ENCODE results near the gene TSPAN32. TPM values are rescaled to one million over a fixed set of nuclear protein-coding genes. Genes with fewer than 3 reads are reported as not detected.

Gene TSPAN32
- polyA plus RNA-seq, 1 experiment: 0.14 TPM

DNA sequence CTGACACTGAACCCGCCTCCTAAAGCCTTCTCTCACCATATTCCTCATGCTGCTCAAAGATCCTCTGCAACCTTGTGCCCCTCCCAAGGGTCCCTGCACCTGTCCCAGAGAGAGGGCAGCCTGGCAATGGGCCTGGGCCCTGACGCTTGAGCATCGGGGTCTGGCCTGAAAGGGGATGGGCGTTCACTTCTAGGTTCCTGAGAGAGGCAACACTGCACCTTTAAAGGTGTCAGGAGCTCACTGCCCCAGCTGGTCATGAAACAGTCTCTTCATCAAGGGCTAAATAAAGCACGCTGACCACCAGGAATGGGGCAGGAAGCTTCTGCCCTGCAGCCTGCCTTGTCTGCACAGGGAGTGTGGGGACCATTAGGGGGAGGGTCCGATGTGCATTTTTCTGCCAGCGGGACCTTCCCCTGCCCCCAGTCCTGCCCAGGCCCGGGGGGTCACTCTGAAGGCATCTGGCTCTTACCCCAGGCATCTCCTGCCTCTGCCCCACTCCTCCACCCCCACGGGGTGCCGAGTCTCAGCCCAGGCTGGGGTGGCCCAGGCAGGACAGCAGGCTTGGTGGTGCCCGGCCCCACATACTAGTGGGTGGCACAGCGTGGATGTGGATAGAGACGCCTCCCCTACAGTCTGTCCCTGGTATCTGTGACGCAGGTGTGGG is 3.5 kb upstream of the TSPAN32 start:
- POLR2A ChIA-PET: no interaction called here
- no peak overlapping the region for H3K27ac ChIP-seq (ENCODE audit: low read depth, low read length)
- H3K9me3 ChIP-seq (ENCODE audit: control insufficient read depth, insufficient read depth, low read length): no peaks in the 10 kb centered on the region
- no peak for DNase-seq (ENCODE audit: low read depth, low spot score)
- peaks cover 21% of the 10 kb centered on the region for H3K27me3 ChIP-seq (ENCODE audit: control insufficient read depth, insufficient read depth, low read length)
- CTCF ChIA-PET: no interaction called here
- H3K4me3 ChIP-seq (ENCODE audit: low read depth, low read length): no peak overlapping the region
- TF ChIP-seq, protein P1, sequence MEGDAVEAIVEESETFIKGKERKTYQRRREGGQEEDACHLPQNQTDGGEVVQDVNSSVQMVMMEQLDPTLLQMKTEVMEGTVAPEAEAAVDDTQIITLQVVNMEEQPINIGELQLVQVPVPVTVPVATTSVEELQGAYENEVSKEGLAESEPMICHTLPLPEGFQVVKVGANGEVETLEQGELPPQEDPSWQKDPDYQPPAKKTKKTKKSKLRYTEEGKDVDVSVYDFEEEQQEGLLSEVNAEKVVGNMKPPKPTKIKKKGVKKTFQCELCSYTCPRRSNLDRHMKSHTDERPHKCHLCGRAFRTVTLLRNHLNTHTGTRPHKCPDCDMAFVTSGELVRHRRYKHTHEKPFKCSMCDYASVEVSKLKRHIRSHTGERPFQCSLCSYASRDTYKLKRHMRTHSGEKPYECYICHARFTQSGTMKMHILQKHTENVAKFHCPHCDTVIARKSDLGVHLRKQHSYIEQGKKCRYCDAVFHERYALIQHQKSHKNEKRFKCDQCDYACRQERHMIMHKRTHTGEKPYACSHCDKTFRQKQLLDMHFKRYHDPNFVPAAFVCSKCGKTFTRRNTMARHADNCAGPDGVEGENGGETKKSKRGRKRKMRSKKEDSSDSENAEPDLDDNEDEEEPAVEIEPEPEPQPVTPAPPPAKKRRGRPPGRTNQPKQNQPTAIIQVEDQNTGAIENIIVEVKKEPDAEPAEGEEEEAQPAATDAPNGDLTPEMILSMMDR (IDR thresholded peaks at IDR 0.05; ENCODE audit: low read depth, low read length): no peak

DNA sequence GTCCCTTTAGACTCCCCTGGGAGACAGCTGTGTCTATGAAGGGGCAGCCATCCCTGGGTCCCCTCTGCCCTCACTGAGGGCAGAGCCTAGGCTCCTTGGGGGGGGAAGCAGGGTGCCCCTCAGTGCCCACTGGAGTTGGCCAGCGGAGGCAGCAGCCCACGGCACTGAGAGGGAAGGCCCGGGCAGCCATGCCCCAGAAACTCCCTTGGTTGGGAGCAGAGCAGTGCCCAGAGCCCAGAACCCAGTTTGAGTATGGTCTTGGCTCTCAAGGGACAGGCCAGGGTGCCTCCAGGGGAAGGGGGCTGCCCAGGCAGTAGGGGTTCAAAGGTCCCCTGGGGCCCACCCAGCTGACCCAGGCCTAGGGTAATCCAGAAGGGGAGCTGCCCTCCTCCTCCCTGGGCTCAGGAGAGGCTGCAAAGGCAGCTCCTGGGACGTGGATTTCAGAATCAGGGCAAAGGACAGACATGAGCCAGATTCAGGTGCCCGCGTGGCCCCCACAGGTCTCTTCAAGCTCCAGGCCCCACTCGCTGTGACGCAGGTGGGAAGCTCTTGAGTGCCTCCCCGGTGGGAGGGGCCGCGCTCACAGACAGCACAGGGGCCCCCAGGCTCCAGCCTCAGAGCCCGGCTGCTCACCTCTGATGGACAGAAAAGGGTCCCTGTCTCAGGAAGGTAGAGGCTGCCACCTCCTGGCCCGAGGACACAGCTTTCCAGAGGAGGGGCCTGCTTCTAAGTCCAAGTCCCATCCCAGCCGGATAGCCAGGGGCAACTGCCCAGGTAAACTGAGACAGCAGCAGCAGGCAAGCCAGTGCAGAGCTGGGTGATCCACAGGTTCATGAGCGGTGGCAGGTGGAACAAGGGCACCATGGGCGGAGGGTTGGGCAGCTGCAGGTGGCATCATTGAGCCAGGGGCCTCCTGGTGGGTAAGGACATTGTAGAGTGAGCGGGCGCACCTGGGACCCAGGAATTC is 2.7 kb upstream of the TSPAN32 start:
- ChIA-PET CTCF (interaction anchor here (1.1 kb wide), 1 partner anchor 120 kb away, joined by 4 read pairs; no protein-coding TSS in a partner anchor), POLR2A (no interaction called here)
- Histone ChIP-seq H3K27ac (ENCODE audit: low read depth, low read length) (no peak overlapping the region), H3K4me3 (ENCODE audit: low read depth, low read length) (no peak overlapping the region), H3K27me3 (ENCODE audit: control insufficient read depth, insufficient read depth, low read length) (peaks cover 18% of the 10 kb centered on the region), H3K9me3 (ENCODE audit: control insufficient read depth, insufficient read depth, low read length) (no peaks in the 10 kb centered on the region)
- DNase-seq (ENCODE audit: low read depth, low spot score): no peak
- TF ChIP-seq, protein P1 (IDR thresholded peaks at IDR 0.05; ENCODE audit: low read depth, low read length): no peak

DNA sequence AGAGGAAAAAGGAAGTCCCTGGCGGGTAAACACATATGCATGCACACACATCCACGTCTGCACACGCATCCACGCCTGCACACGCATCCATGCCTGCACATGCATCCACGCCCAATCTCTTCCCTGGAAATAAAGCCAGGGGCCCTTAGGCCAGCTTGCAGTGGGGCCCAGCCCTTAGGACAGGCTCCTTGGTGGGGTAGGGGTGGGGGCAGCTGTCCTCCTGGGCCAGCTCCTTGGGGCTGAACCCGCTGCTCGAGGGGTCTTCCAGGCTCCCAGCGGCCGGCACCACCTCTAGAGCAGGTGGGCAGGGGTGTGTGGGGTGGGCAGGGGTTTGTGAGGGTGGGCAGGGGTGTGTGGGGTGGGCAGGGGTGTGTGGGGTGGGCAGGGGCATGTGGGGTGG is 2.0 kb upstream of the TSPAN32 start:
- CTCF ChIA-PET: interaction anchor here (1.1 kb wide), 1 partner anchor 119 kb away, joined by 4 read pairs; no protein-coding TSS in a partner anchor
- peaks cover 18% of the 10 kb centered on the region for H3K27me3 ChIP-seq (ENCODE audit: control insufficient read depth, insufficient read depth, low read length)

DNA sequence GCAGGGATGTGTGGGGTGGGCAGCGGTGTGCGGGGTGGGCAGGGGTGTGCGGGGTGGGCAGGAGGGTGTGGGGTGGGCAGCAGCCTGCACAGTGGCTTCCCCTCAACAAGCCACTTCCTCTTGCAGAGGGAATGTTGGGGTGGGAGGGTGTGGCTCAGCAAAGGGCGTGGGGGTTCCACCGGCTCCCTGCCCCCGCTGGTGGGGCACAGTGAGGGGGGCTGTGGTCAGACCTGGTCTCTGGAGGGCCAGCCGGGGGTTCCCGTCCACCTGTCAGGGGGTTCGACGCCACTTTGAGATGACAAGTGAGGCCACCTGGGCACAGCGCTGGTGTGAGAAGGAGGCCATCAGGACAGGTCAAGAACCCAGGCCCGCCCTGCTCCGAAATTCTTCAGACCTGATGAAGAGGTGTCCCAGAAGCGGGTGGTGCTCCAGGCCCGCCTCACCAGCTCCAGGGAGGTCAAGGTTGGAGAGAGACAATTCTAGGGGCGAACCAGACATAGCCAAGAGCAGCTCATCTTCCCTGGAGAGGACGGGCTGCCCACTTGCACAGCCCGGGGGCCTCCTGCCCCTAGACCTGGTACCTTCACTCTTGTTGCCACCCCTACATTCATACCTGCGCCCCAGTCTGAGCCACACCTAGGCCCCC is 1.4 kb upstream of the TSPAN32 start:
- no peak overlapping the region for H3K4me3 ChIP-seq (ENCODE audit: low read depth, low read length)
- ChIA-PET CTCF (no interaction called here), POLR2A (no interaction called here)
- TF ChIP-seq, protein P1 (IDR thresholded peaks at IDR 0.05; ENCODE audit: low read depth, low read length): no peak
- peaks cover 14% of the 10 kb centered on the region for H3K27me3 ChIP-seq (ENCODE audit: control insufficient read depth, insufficient read depth, low read length)
- H3K9me3 ChIP-seq (ENCODE audit: control insufficient read depth, insufficient read depth, low read length): no peaks in the 10 kb centered on the region
- no peak overlapping the region for H3K27ac ChIP-seq (ENCODE audit: low read depth, low read length)
- DNase-seq (ENCODE audit: low read depth, low spot score): no peak

More for the DNA sequence above, 2.0 kb upstream of the TSPAN32 start:
- TF ChIP-seq, protein P1 (IDR thresholded peaks at IDR 0.05; ENCODE audit: low read depth, low read length): no peak
- POLR2A ChIA-PET: no interaction called here
- no peak for DNase-seq (ENCODE audit: low read depth, low spot score)
- Histone ChIP-seq H3K4me3 (ENCODE audit: low read depth, low read length) (no peak overlapping the region), H3K27ac (ENCODE audit: low read depth, low read length) (no peak overlapping the region), H3K9me3 (ENCODE audit: control insufficient read depth, insufficient read depth, low read length) (no peaks in the 10 kb centered on the region)

Measured in AG04450 (cell line).